Renal cortical epithelial cell (primary cell): ENCODE data around the gene TUBB3. TPM values are rescaled to one million over a fixed set of nuclear protein-coding genes. Genes with fewer than 3 reads are reported as not detected.
"Not testable (repeated sequence)": the region's sequence is repeated elsewhere in the genome, so short reads cannot be mapped to it uniquely, and the experiment has no call there.

Experiments
- DNase-seq: peaks from one replicate; pipeline ENCODE4 v3.0.0-alpha.2; 2011; ENCODE audit warnings: low read depth
- total RNA-seq: library from RNA; depleted of rRNA; stranded (reverse); fragments of >200 nt; gene quantifications from 2 replicates; pipeline ENCODE4 v1.2.3, GENCODE V29; 2014

TUBB3 gene
- total RNA-seq, result 368 and 1,261 TPM in 2 replicates

GRCh38 chr16:89922884-89923639 lies at the start of gene TUBB3:
Gene TUBB3, plus strand, starts transcription at chr16:89923342. Its CDS starts 60 bp downstream, at chr16:89923402.
- peak; percentile 32 for DNase-seq

- peak; percentile 68 for DNase-seq
These were observed 49.0 kb upstream of the TUBB3 start for GRCh38 chr16:89873972-89874689.

DNA sequence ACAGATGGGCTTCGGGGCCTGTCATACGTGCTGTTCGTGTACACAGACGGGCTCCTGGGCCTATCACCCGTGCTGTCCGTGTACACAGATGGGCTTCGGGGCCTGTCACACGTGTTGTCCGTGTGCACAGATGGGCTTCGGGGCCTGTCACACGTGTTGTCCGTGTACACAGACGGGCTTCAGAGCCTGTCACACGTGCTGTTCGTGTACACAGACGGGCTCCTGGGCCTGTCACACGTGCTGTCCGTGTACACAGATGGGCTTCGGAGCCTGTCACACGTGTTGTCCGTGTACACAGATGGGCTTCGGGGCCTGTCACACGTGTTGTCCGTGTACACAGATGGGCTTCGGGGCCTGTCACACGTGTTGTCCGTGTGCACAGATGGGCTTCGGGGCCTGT lies 44.0 kb upstream of the TUBB3 start:
- not testable (repeated sequence) for DNase-seq

GRCh38 chr16:89880477-89881367 lies 42.4 kb upstream of the TUBB3 start:
- DNase-seq, result no peak

DNA sequence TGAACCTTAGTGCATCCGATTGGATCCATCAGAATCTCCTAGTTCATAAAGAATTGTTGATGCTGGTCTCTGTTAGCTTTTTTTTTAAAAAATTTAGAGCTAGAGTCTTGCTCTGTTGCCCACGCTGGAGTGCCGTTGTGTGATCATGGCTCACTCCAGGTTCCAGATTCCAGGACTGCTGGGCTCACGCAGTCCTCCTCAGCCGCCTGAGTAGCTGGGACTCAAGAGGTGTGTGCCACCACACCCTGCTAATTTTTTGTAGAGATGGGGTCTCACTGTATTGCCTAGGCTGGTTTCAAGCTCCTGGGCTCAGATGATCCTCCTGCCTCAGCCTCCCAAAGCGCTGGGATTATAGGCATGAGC lies 41.8 kb upstream of the TUBB3 start:
- no peak for DNase-seq

GRCh38 chr16:89883346-89884040 lies 39.6 kb upstream of the TUBB3 start:
- DNase-seq, result no peak

DNA sequence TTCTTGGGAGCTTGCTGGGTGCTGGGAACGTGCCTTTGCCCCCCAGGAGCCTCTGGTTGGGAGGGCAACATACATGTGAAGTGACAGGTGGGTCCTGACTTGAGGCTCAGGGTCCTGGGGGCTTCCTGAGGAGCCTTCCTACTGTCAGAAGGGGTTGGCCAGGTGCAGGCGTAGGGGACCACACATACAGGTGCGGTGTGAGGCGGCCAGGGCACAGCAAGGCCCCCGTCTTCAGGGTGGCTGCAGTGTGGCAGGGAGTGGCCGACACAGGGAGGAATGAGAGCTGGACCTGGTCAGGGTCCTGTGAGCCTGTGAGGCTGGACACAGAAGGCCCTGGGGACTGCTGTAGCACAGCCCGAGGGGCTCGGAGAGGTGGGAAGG lies 39.1 kb upstream of the TUBB3 start:
- DNase-seq, result no peak

DNA sequence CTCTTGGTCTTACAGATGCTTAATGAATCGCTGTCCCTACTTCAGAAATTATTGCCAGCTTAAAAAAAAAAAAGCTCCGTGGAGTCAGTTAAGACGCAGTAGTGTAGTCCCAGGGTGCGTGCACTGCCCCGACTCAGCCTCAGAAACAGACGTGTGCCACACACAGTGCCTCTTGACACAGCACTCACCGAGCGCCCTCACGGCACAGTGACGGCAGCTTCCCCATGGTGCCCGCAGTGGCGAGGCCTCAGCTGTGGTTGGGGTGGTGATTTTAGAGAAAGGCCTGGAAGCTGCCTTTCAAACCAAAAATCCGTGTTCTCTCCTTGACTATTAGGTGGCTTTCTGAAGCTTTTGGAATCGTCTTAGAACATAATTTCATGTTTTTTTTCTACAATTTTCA lies 35.9 kb upstream of the TUBB3 start:
- no peak for DNase-seq

GRCh38 chr16:89890200-89890599 lies 32.9 kb upstream of the TUBB3 start:
- DNase-seq, result no peak

GRCh38 chr16:89890886-89891657 lies 32.1 kb upstream of the TUBB3 start:
- DNase-seq, result no peak

DNA sequence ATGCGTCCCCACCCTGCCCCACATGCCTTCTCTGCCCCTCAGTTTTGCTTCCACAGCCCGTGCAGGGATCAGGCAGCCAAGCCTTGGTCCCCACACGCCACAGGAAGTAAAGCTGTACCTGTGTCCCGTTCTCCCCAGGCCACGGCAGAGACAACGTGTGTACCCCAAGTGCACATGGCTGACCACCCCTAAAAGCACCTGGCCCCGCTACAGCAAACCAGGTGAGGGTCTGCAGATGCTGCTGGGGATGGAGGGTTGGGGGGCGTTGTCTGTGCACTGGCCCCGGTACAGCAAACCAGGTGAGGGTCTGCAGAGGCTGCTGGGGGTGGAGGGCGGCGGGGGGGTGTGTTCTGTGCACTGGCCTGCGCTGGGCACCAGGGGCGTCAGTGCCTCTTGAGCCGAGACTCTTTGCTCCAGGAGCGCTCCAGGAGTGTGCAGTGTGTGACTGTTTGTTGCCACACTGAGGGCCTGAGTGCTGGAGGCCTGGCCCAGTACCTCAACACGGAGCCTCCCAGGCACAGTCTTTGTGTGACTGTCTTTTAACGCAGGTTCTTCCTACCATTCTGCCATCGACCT lies 31.0 kb upstream of the TUBB3 start:
- no peak for DNase-seq

GRCh38 chr16:89892635-89893034 lies 30.5 kb upstream of the TUBB3 start:
- DNase-seq, result no peak

- DNase-seq, result no peak
These were observed 29.2 kb upstream of the TUBB3 start for GRCh38 chr16:89893642-89894548.

- DNase-seq, result no peak
These were observed 27.5 kb upstream of the TUBB3 start for GRCh38 chr16:89895482-89896250.

- no peak for DNase-seq
These were observed 25.9 kb upstream of the TUBB3 start for GRCh38 chr16:89897204-89897603.

DNA sequence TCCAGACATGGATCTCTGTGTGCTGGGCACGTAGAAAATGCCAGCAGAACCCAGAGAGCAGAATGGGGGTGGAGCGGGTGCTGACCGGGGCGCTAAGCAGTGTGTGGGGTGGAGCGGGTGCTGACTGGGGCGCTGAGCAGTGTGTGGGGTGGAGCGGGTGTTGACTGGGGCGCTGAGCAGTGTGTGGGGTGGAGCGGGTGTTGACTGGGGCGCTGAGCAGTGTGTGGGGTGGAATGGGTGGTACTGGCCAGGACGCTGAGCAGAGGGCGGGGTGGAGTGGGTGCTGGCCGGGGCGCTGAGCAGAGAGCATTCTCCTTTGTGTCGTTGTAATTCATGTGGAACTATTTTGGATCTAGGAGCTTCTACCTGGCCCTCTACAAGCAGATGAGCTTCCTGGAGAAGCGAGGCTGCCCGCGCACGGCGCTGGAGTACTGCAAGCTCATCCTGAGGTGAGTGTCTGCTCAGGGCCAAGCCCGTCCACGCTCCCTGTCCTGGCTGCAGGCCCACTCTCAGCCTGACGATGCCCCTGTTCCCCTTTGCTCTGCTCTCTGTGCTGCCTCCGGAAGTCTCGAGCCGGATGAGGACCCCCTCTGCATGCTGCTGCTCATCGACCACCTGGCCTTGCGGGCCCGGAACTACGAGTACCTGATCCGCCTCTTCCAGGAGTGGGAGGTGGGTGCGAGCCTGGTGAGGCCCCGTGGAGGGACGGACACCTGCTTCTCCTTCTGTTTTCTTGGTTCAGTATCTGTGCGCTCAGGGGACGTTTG lies 24.8 kb upstream of the TUBB3 start:
- no peak for DNase-seq

DNA sequence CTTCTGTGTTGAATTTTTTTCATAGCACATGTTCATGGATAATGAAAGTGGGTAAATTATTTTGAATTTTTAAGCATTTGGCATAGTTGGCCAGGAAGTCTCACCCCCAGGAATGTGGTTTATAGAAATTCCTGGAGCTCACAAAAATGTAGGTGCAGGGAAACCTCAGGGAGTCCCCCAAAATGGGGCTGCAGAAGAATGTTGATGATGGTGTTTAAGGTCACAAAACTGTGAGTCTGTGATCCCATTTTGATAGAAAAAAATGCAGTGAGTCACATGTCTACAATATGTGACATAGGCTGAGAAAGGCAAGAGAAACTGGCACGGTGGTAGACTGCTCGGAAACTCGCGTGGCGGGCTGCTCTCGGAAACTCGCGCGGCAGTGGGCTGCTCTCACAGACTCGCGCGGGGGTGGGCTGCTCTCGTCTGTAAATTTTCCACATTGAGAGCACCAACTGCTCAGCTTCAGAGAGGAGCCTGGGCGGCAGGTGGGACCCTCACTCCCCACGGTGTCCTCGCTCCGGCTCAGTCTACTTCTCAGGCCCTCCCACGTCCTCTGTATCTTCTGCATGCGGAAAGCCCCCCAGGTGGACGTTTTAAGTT lies 23.2 kb upstream of the TUBB3 start:
- no peak for DNase-seq

GRCh38 chr16:89900885-89901284 lies 22.3 kb upstream of the TUBB3 start:
- DNase-seq, result no peak
